Measurements from ENCODE around the gene SEMA5A. TPM values are rescaled to one million over a fixed set of nuclear protein-coding genes. Genes with fewer than 3 reads are reported as not detected.

The SEMA5A gene
- total and polyA plus RNA-seq, 7 experiments from 2014 or later = 0.25 to 0.98 (median 0.46) TPM; not detected in 1

DNA sequence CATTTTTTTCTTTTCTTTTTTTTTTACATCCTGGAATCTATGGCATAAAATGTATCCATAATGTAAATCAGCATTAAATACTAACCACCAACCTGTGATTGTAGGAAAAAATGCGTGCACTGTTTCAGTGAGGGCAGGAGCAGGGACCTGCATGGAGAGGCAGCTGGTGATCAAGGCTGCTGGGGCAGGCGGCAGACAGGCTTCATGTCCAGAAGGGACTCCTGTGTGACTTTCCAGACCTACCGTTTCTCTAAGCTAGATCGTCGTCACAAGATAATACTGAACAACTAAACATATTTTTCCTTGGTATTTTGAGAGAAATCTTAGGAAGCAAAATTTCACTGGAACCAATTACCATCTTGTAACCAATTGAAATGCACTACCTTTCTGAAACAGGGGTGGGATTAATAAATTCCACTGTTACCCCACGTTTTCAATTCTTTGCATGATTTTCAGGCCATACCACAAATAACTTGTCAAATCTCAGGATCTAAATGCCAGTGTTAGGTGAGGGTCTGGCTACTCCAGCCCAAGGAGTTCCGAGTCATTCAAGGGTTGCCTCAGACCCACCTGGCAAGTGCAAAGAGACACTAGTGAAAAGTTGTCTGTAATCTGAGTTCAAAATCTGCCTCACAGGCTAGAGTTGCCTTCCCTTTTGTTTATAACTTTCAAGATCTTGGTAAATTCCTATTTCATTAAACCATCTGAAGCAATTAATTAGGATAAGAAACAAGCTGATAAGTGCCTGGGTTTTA, 198.2 kb downstream of the SEMA5A start:
- DNase-seq (no peak), ATAC-seq (no peak)
- Mint-ChIP-seq H3K4me1 (peaks cover 0 to 2% (median 0%) of the 10 kb centered on the region in 7 donors), H3K27ac (no peak overlapping the region), H3K27me3 (no peaks in the 10 kb centered on the region), H3K9me3 (peaks cover 0 to 8% (median 1%) of the 10 kb centered on the region in 11 donors), H3K36me3 (no peaks in the 10 kb centered on the region), H3K4me3 (no peak overlapping the region)
- Histone ChIP-seq H3K27me3 (ENCODE audit: control insufficient read depth in 2 of 2, insufficient read depth in 2 of 2, low read length in 2 of 2) (no peaks in the 10 kb centered on the region), H3K4me1 (ENCODE audit: control insufficient read depth in 2 of 2, insufficient read depth in 2 of 2, low read length in 2 of 2) (no peaks in the 10 kb centered on the region), H3K27ac (ENCODE audit: low read depth, low read length) (no peak overlapping the region), H3K9me3 (ENCODE audit: control insufficient read depth in 2 of 3, low read length in 3 of 3) (no peaks in the 10 kb centered on the region), H3K4me3 (ENCODE audit: low read length) (no peak overlapping the region), H3K36me3 (ENCODE audit: control insufficient read depth in 2 of 3, insufficient read depth in 3 of 3, low read length in 3 of 3) (no peaks in the 10 kb centered on the region)
- CTCF ChIA-PET = no interaction called here
- intact Hi-C loops (cut with micrococcal nuclease) = no loop called here
- POLR2A ChIA-PET = no interaction called here

DNA sequence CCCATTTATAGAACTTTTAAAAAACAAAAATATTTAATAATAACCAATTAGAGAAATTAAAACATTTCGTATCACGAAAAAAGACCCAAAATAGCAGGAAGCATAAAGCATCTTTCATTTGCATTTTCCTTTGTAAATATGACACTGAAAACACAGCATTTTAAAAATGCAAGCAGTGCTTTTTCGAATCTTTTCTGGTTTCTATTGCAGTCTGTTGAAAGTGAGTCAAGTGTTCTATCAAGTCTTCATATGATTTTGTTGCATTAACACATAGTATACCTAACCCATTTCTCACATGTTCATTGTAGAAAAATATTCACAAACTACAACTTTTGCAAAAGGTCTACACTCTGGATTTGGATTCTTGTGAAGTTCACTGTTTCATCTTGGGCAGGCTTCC, 198.8 kb downstream of the SEMA5A start:
- no peaks in the 10 kb centered on the region for H3K36me3 ChIP-seq (ENCODE audit: control insufficient read depth in 2 of 3, insufficient read depth in 3 of 3, low read length in 3 of 3)
- intact Hi-C loops (cut with micrococcal nuclease) = no loop called here
- H3K4me1 ChIP-seq (ENCODE audit: control insufficient read depth in 2 of 2, insufficient read depth in 2 of 2, low read length in 2 of 2) = no peaks in the 10 kb centered on the region
- Mint-ChIP-seq H3K9me3 (peaks cover 0 to 8% (median 1%) of the 10 kb centered on the region in 11 donors), H3K4me1 (peaks cover 0 to 2% (median 0%) of the 10 kb centered on the region in 7 donors), H3K27me3 (no peaks in the 10 kb centered on the region), H3K4me3 (no peak overlapping the region), H3K36me3 (no peaks in the 10 kb centered on the region), H3K27ac (no peak overlapping the region)
- no peaks in the 10 kb centered on the region for H3K9me3 ChIP-seq (ENCODE audit: control insufficient read depth in 2 of 3, low read length in 3 of 3)
- no peak overlapping the region for H3K27ac ChIP-seq (ENCODE audit: low read depth, low read length)
- no peak for ATAC-seq
- H3K27me3 ChIP-seq (ENCODE audit: control insufficient read depth in 2 of 2, insufficient read depth in 2 of 2, low read length in 2 of 2) = no peaks in the 10 kb centered on the region
- ChIA-PET POLR2A (no interaction called here), CTCF (no interaction called here)
- no peak overlapping the region for H3K4me3 ChIP-seq (ENCODE audit: low read length)
- no peak for DNase-seq

DNA sequence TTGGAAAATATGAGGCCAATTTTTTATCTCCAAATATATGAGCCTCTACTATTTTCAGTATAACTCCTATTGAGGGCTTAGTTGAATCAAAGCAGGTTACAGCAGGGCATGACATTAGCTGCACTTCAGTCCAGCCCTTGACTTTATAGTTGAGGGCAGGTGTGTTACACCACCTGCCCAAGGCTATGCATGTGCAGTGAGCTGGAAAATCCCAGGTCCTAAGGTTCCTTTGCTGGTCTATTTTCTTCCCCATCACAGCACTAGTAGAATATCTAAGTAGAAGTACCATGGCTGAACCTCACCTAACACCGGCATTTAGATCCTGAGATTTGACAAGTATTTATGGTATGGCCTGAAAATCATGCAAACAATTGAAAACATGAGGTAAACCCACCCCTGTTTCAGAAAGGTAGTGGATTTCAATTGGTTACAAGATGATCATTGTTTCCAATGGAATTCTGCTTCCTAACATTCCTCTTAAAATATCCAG, 201.1 kb downstream of the SEMA5A start:
- H3K9me3 Mint-ChIP-seq = peaks cover 0 to 8% (median 3%) of the 10 kb centered on the region in 11 donors
- no peak for ATAC-seq
- Histone ChIP-seq H3K27me3 (ENCODE audit: control insufficient read depth in 2 of 2, insufficient read depth in 2 of 2, low read length in 2 of 2) (no peaks in the 10 kb centered on the region), H3K4me1 (ENCODE audit: control insufficient read depth in 2 of 2, insufficient read depth in 2 of 2, low read length in 2 of 2) (no peaks in the 10 kb centered on the region), H3K9me3 (ENCODE audit: control insufficient read depth in 2 of 3, low read length in 3 of 3) (no peaks in the 10 kb centered on the region), H3K4me3 (ENCODE audit: low read length) (no peak overlapping the region), H3K36me3 (ENCODE audit: control insufficient read depth in 2 of 3, insufficient read depth in 3 of 3, low read length in 3 of 3) (no peaks in the 10 kb centered on the region), H3K27ac (ENCODE audit: low read depth, low read length) (no peak overlapping the region)
- no peaks in the 10 kb centered on the region for H3K36me3 Mint-ChIP-seq
- no peak for DNase-seq
- ChIA-PET POLR2A (no interaction called here), CTCF (no interaction called here)
- H3K4me3 Mint-ChIP-seq = no peak overlapping the region
- H3K4me1 Mint-ChIP-seq = peaks cover 0 to 4% (median 0%) of the 10 kb centered on the region in 7 donors
- intact Hi-C loops (cut with micrococcal nuclease) = no loop called here
- no peaks in the 10 kb centered on the region for H3K27me3 Mint-ChIP-seq
- no peak overlapping the region for H3K27ac Mint-ChIP-seq

DNA sequence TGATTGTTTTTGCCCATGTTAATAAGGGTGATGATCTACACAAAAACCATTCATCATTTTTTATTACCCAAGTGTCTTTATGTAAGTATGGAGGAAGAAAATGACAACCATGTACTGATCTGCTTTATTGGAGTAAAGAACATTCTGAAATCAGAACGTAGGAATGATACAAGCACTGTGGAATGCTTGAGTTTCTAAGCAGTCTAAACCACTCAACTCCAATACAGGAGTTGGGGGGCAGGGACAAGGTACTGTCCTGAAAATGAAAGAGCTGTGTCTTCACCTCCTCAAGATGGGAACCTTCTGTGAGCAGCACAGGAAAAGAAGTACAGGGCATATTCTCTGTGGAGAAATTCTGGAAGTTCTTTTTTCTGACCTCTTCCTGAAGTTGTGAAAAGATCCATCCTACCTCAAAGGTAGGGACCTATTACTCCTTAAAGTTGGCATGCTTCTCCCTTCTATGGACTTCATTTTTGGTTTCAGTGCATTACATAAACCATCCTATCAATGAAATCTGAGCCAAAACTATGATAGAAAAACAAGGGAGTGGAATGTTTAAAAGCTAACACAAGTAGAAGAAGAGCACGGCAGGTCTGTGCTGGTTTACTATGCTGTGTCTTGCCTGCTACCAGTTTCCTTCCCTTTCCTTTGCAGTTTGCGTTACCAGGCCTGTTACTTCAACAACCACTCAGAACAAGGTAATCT, 202.6 kb downstream of the SEMA5A start:
- Mint-ChIP-seq H3K27me3 (no peaks in the 10 kb centered on the region), H3K36me3 (no peaks in the 10 kb centered on the region), H3K27ac (no peak overlapping the region), H3K9me3 (peaks cover 0 to 13% (median 3%) of the 10 kb centered on the region in 11 donors), H3K4me3 (no peak overlapping the region), H3K4me1 (peaks cover 0 to 4% (median 0%) of the 10 kb centered on the region in 7 donors)
- ChIA-PET CTCF (no interaction called here), POLR2A (no interaction called here)
- Histone ChIP-seq H3K27ac (ENCODE audit: low read depth, low read length) (no peak overlapping the region), H3K4me1 (ENCODE audit: control insufficient read depth in 2 of 2, insufficient read depth in 2 of 2, low read length in 2 of 2) (no peaks in the 10 kb centered on the region), H3K36me3 (ENCODE audit: control insufficient read depth in 2 of 3, insufficient read depth in 3 of 3, low read length in 3 of 3) (no peaks in the 10 kb centered on the region), H3K9me3 (ENCODE audit: control insufficient read depth in 2 of 3, low read length in 3 of 3) (no peaks in the 10 kb centered on the region), H3K4me3 (ENCODE audit: low read length) (no peak overlapping the region), H3K27me3 (ENCODE audit: control insufficient read depth in 2 of 2, insufficient read depth in 2 of 2, low read length in 2 of 2) (no peaks in the 10 kb centered on the region)
- DNase-seq (no peak), ATAC-seq (no peak)
- intact Hi-C loops (cut with micrococcal nuclease) = no loop called here

DNA sequence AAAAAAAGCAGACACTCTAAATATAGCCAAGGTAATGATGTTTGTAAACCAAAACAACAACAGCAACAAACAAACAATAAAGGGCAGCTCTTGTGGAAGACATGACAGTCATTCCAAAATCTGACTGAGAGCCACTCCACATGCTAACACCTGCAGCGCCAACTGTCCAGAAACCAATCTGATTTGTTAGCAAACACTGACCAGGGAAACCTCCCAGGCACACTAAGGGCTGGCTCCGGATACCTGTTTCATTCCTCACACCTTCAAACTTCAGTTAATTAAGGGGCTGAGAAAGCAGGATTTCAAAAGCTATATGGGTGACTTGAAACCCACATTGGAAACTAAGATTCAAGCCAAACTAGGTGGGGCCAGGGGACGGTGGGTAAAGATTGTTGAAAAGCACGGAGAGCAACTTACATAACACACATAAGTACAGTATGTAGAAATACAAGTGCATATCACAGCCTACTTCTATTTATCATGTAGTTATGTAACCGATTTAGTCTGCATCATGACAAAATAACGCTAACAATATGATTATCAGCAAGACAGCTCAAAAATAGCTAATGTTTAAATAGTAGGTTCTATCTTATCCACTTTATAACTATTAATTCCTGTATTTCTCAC, 203.6 kb downstream of the SEMA5A start:
- ChIA-PET POLR2A (no interaction called here), CTCF (no interaction called here)
- Mint-ChIP-seq H3K9me3 (peaks cover 0 to 13% (median 2%) of the 10 kb centered on the region in 11 donors), H3K36me3 (no peaks in the 10 kb centered on the region), H3K27me3 (no peaks in the 10 kb centered on the region), H3K4me1 (peaks cover 0 to 4% (median 0%) of the 10 kb centered on the region in 7 donors), H3K4me3 (no peak overlapping the region), H3K27ac (no peak overlapping the region)
- no peaks in the 10 kb centered on the region for H3K27me3 ChIP-seq (ENCODE audit: control insufficient read depth in 2 of 2, insufficient read depth in 2 of 2, low read length in 2 of 2)
- H3K36me3 ChIP-seq (ENCODE audit: control insufficient read depth in 2 of 3, insufficient read depth in 3 of 3, low read length in 3 of 3) = no peaks in the 10 kb centered on the region
- no peak overlapping the region for H3K27ac ChIP-seq (ENCODE audit: low read depth, low read length)
- H3K9me3 ChIP-seq (ENCODE audit: control insufficient read depth in 2 of 3, low read length in 3 of 3) = no peaks in the 10 kb centered on the region
- H3K4me1 ChIP-seq (ENCODE audit: control insufficient read depth in 2 of 2, insufficient read depth in 2 of 2, low read length in 2 of 2) = no peaks in the 10 kb centered on the region
- H3K4me3 ChIP-seq (ENCODE audit: low read length) = no peak overlapping the region
- ATAC-seq (no peak), DNase-seq (no peak)
- intact Hi-C loops (cut with micrococcal nuclease) = no loop called here

DNA sequence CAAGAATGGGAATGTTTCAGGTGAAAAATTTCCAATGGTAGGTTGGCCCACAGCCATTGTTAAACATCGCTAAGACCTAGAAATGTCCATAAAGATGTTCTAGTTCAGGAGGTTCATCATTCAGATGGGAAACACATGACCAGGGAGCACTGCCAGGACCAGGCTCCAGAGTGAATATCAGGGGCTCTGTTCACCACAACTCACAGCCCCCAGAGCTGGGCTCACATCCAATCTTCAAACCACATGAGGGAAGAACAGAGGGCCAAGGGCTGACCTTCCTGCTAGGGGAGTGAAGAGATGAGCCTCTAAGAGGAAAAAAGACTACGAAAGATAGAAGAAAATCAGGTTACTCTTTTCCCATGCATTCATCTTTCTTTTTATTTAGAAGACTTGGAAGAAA, 205.8 kb downstream of the SEMA5A start:
- no peak overlapping the region for H3K27ac ChIP-seq (ENCODE audit: low read depth, low read length)
- no peak for DNase-seq
- peaks cover 0 to 13% (median 3%) of the 10 kb centered on the region in 11 donors for H3K9me3 Mint-ChIP-seq
- no peaks in the 10 kb centered on the region for H3K9me3 ChIP-seq (ENCODE audit: control insufficient read depth in 2 of 3, low read length in 3 of 3)
- intact Hi-C loops (cut with micrococcal nuclease) = no loop called here
- H3K4me1 Mint-ChIP-seq = peaks cover 0 to 4% (median 0%) of the 10 kb centered on the region in 7 donors
- H3K36me3 Mint-ChIP-seq = no peaks in the 10 kb centered on the region
- no peak overlapping the region for H3K4me3 Mint-ChIP-seq
- no peaks in the 10 kb centered on the region for H3K27me3 ChIP-seq (ENCODE audit: control insufficient read depth in 2 of 2, insufficient read depth in 2 of 2, low read length in 2 of 2)
- H3K4me3 ChIP-seq (ENCODE audit: low read length) = no peak overlapping the region
- POLR2A ChIA-PET = no interaction called here
- ATAC-seq = no peak
- no peak overlapping the region for H3K27ac Mint-ChIP-seq
- H3K36me3 ChIP-seq (ENCODE audit: control insufficient read depth in 2 of 3, insufficient read depth in 3 of 3, low read length in 3 of 3) = no peaks in the 10 kb centered on the region
- no peaks in the 10 kb centered on the region for H3K27me3 Mint-ChIP-seq
- H3K4me1 ChIP-seq (ENCODE audit: control insufficient read depth in 2 of 2, insufficient read depth in 2 of 2, low read length in 2 of 2) = no peaks in the 10 kb centered on the region
- CTCF ChIA-PET = no interaction called here
